Neural crest cell (in vitro differentiated cells): ENCODE measurements around the gene SSTR1. TPM values are rescaled to one million over a fixed set of nuclear protein-coding genes. Genes with fewer than 3 reads are reported as not detected.

Experiments
- DNase-seq: peaks from one replicate; pipeline ENCODE4 v3.0.0; 2021; ENCODE audit warnings: low read depth, mixed read lengths, low spot score
- H3K27ac Mint-ChIP-seq: one replicate; pipeline ENCODE4 v1.8.0; 2021; ENCODE audit warnings: mild to moderate bottlenecking, mixed read lengths; ENCODE audit not compliant: unreplicated experiment
- H3K27me3 Mint-ChIP-seq: 2 replicates; pipeline ENCODE4 v1.8.0; 2021; ENCODE audit warnings: low read depth, mild to moderate bottlenecking, mixed read lengths
- H3K36me3 Mint-ChIP-seq: 2 replicates; pipeline ENCODE4 v1.8.0; 2021; ENCODE audit warnings: low read depth, mild to moderate bottlenecking, mixed read lengths
- H3K4me1 Mint-ChIP-seq: 2 replicates; pipeline ENCODE4 v1.8.0; 2021; ENCODE audit warnings: mixed read lengths
- H3K4me3 Mint-ChIP-seq: one replicate; pipeline ENCODE4 v1.8.0; 2021; ENCODE audit warnings: mild to moderate bottlenecking, mixed read lengths
- H3K9me3 Mint-ChIP-seq: 2 replicates; pipeline ENCODE4 v1.8.0; 2021; ENCODE audit warnings: mixed read lengths
- CTCF ChIP-seq: fragments of 200-600 bp; sonication (generic); conservative IDR thresholded peaks from 2 replicates; pipeline ENCODE4 v1.5.0; 2021; ENCODE audit warnings: antibody characterized with exemption, mild to moderate bottlenecking
- total RNA-seq: library from RNA; stranded (reverse); gene quantifications from 2 replicates; pipeline ENCODE4 v1.2.1, GENCODE V29; 2021

SSTR1 gene
- total RNA-seq, 1 donor from 2014 or later = not detected

GRCh38 chr14:38213001-38213400, 5.3 kb downstream of the SSTR1 start:
- Mint-ChIP-seq H3K27me3 (peaks cover 90% of the 10 kb centered on the region), H3K4me1 (peaks cover 17% of the 10 kb centered on the region), H3K4me3 (no peak overlapping the region), H3K27ac (no peak overlapping the region), H3K9me3 (no peaks in the 10 kb centered on the region), H3K36me3 (peaks cover 3% of the 10 kb centered on the region)
- no peak for DNase-seq
- no peak for TF ChIP-seq CTCF

GRCh38 chr14:38217553-38217952, 9.8 kb downstream of the SSTR1 start:
- no peak overlapping the region for H3K4me3 Mint-ChIP-seq
- no peak for DNase-seq
- TF ChIP-seq CTCF = no peak
- no peak overlapping the region for H3K27ac Mint-ChIP-seq
- no peaks in the 10 kb centered on the region for H3K36me3 Mint-ChIP-seq
- peaks cover 11% of the 10 kb centered on the region for H3K4me1 Mint-ChIP-seq
- peaks cover 47% of the 10 kb centered on the region for H3K27me3 Mint-ChIP-seq
- H3K9me3 Mint-ChIP-seq = peaks cover 2% of the 10 kb centered on the region

- TF ChIP-seq CTCF = no peak
- no peak overlapping the region for H3K27ac Mint-ChIP-seq
- no peaks in the 10 kb centered on the region for H3K36me3 Mint-ChIP-seq
- no peak overlapping the region for H3K4me3 Mint-ChIP-seq
- peaks cover 11% of the 10 kb centered on the region for H3K4me1 Mint-ChIP-seq
- H3K27me3 Mint-ChIP-seq = peaks cover 14% of the 10 kb centered on the region
- peaks cover 4% of the 10 kb centered on the region for H3K9me3 Mint-ChIP-seq
- no peak for DNase-seq
Measured at GRCh38 chr14:38221077-38221476, 13.4 kb downstream of the SSTR1 start.

- TF ChIP-seq CTCF = no peak
- Mint-ChIP-seq H3K36me3 (no peaks in the 10 kb centered on the region), H3K4me1 (peaks cover 11% of the 10 kb centered on the region), H3K27me3 (no peaks in the 10 kb centered on the region), H3K27ac (no peak overlapping the region), H3K9me3 (peaks cover 4% of the 10 kb centered on the region), H3K4me3 (no peak overlapping the region)
- no peak for DNase-seq
Measured at GRCh38 chr14:38224338-38224737, 16.6 kb downstream of the SSTR1 start.

- H3K4me3 Mint-ChIP-seq = no peak overlapping the region
- H3K27me3 Mint-ChIP-seq = no peaks in the 10 kb centered on the region
- DNase-seq = no peak
- TF ChIP-seq CTCF = no peak
- peaks cover 6% of the 10 kb centered on the region for H3K4me1 Mint-ChIP-seq
- H3K9me3 Mint-ChIP-seq = peaks cover 4% of the 10 kb centered on the region
- no peak overlapping the region for H3K27ac Mint-ChIP-seq
- H3K36me3 Mint-ChIP-seq = no peaks in the 10 kb centered on the region
Measured at GRCh38 chr14:38225946-38226345, 18.2 kb downstream of the SSTR1 start.

GRCh38 chr14:38226366-38226765, 18.7 kb downstream of the SSTR1 start:
- no peak for DNase-seq
- no peak for TF ChIP-seq CTCF
- Mint-ChIP-seq H3K27ac (no peak overlapping the region), H3K9me3 (peaks cover 2% of the 10 kb centered on the region), H3K4me1 (peaks cover 3% of the 10 kb centered on the region), H3K27me3 (no peaks in the 10 kb centered on the region), H3K4me3 (no peak overlapping the region), H3K36me3 (no peaks in the 10 kb centered on the region)
